LNCAP (cell line): ENCODE data around the gene HOXD8.

Experiments used
- CTCF ChIP-seq: fragments of 450-650 bp; IDR thresholded peaks from 2 replicates; pipeline ENCODE4 v1.5.1; 2017; ENCODE audit warnings: mild to moderate bottlenecking

Gene HOXD8

DNA sequence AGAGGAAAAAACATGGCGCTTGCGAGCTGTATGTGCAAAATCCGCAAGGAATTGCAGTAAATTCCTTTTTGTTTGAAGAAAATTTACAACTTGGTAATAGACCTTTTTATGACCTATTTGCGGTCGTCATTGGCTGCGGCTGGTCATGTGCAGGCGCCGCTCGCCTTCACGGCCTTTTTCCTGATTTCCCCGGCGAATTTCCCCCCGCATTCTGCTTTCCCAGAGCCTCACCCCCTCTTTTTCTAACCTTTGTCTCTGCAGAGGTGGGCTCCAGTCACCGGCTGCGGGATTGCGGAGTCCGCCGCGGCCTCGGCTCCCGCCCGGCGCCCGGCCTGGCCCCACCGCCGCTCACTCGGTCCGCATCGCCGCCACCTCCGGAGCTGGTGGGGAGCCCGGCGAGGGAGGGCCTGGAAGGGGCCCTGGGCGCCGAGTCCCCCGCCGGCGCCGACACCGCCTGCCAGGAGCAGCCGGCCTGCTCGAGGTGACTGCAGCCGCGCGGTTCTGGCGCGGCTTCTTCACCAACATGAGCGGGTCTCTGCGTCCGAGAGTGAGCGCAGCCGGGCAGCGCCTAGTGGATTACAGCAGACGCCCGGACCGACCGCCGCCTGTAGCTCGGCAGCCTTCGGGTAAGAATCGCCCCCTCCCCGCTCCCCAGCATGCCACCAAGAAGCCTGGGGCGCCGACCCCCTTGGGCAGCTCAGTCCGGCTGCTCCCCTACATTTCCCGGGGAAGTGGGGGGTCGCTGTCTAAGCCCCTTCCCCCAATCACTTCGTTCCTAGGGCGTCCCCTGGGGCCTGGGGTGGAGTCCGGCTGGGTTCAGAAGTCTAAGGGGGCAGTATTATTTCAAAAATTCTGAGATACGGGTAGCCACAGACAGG, 7.1 kb downstream of the HOXD8 start:
- no peak for TF ChIP-seq CTCF

- TF ChIP-seq CTCF = no peak
Measured at GRCh38 chr2:176137252-176137580, 7.7 kb downstream of the HOXD8 start.

DNA sequence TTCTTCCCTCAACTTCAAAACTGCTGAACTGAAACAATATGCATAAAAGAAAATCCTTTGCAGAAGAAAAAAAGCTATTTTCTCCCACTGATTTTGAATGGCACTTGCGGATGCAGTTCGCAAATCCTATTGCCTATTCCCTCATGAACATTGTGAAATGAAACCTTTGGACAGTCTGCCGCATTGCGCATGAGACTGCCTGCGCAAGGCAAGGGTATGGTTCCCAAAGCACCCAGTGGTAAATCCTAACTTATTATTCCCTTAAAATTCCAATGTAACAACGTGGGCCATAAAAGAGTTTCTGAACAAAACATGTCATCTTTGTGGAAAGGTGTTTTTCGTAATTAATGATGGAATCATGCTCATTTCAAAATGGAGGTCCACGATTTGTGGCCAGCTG, 8.4 kb downstream of the HOXD8 start:
- TF ChIP-seq CTCF = no peak

- no peak for TF ChIP-seq CTCF
Measured at GRCh38 chr2:176138526-176138922, 9.0 kb downstream of the HOXD8 start.

DNA sequence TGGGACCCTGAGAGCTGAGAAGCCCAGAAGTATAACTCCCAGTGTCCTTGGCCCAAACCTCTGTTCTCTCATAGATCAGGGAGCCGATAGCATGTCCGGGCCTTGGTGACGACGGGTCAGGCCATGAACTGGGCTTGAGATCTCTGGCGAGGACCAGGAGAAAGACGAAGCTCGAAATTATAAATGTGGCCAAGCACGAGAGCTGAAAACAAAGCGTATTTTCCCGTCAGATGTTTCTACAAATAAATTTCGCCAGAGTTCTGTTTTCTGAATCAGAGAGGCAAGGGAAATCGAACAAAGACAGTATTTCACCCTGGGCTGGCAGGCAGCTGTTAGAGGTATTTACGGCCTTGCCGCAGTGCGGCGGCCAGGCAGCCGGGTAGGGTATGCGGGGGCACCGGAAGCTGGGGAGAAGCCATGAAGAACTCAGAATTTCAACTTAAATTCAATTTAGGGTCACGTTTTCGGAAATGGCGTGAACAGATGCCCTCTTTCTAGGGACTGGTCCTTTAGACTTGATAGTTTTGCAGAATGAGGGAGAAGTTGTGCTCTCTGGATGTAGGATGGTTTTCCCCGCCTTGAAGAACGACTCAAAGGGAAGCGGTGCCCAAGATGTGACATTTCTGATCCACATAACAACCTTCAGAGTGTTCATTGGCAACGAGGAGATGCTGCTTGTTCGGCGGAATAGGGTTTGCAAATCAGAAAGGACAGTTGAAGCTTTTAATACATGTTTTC, 9.6 kb downstream of the HOXD8 start:
- no peak for TF ChIP-seq CTCF

DNA sequence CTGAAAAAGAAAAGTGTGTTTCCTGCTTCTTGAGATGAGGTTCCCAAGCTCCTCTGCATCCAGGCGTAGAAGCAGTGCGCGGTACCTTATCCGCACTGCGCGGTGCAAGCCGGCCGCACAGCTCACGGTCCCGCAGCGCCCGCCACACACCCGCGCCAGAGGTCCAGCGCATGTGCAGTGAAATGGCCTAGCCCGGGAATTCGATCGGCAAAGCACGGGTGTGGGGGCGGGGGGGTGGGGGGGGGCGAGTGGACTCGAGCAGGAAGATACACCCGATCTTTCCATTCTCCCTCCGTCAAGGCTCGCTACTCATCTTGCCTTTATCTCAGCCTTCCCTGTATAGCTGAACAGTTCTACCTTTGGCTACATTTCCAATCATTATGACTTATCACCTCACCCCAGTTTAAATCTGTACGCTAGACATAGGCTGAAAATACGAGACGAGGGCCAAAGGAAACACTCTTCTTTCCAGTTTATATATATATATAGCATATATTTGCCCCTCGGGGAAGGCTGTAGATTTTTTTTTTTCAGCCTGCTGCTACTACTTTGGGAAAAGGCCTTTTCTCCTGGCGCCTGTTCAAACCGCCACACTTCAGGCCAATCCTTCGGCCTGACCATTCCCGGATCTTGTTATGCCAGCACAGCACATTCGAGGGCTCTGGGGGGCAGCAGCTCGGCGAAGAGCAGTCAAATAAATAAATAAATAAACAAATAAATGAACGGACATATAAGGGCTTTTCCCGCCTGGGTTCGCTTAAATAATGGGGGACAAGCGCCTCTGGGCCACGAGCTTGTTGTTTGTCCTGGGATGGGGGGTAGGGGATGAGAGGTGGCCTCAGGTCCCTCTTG, 10.4 kb downstream of the HOXD8 start:
- no peak for TF ChIP-seq CTCF

DNA sequence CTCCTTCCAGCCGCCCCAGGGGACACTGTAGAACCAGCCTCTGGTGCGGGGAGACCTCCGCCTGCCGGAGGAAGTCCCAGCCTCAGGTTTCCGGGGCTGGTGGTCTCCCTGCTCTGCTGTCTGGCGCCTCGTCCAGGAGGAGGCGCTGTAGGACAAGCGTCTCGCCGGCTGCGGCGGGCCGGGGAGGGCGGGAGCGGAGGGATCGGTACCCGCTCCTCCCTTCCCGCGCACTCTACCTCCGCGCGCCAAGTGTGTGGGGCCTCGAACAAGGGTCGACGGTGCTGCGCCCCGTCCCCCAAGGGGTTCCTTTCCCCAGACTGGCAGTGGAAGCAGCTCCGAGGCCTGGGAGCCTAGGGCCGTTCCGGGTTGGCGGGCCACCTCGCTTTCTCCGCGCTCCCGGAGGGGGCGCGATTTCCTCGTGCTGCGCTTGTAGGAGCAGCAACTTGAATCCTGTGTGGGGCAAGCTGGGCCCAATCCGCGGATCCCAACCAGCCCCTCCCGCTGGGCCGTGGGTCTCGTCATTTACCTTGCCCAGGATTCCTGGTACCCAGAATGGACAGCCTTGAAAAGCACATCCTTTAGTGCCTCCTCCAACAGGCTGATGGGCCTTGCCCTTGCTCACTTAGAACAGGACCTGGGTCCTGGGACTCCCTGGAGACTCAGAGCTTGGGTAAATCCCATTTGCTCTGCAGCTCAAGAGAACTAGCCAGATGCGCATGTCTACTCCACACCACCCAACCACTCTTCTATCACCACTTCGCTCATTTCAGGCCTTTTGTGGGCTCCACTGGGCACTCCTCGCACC, 11.2 kb downstream of the HOXD8 start:
- peak; percentile 89 for TF ChIP-seq CTCF
